HepG2 (cell line): ENCODE data around the gene PLAC9. TPM values are rescaled to one million over a fixed set of nuclear protein-coding genes. Genes with fewer than 3 reads are reported as not detected.

Experiments used
- ATAC-seq: fragments of 200-7000 bp; cut with Tn5 transposase; 3 replicates; pipeline ENCODE4 v1.9.1; 2020; ENCODE audit warnings: mild to moderate bottlenecking, moderate library complexity
- BruUV-seq: library from RNA; stranded (reverse); fragments of 400-500 nt; replicated peaks from 2 replicates; lab custom pipeline; 2021; lab: Mats Ljungman, UMichigan
- CTCF ChIA-PET: fragments of 300-600 bp; formaldehyde crosslinking; extraction: SDS; loops from one replicate; lab custom pipeline; 2021; ENCODE audit warnings: low total read pairs, inconsistent platforms, low intra/inter-chr PET ratio; lab: Yijun Ruan, JAX
- POLR2A ChIA-PET: fragments of 350-600 bp; sonication (Branson Sonifier 250); formaldehyde crosslinking; loops from one replicate; lab custom pipeline; 2020; ENCODE audit warnings: antibody characterized with exemption, inconsistent platforms; lab: Yijun Ruan, JAX
- DNase-seq: peaks from one replicate; pipeline ENCODE4 v3.0.0-alpha.2; 2015; ENCODE audit warnings: low spot score
- FAIRE-seq: peaks from 3 replicates; lab custom pipeline; 2011; peaks lifted over from hg19 to GRCh38; lab: Jason Lieb, UNC
- H2AFZ ChIP-seq: one replicate; pipeline ENCODE4 v1.6.1; 2011; ENCODE audit warnings: low read length, inconsistent platforms
- H3K27ac ChIP-seq: fragments of 300-600 bp; 3 replicates; pipeline ENCODE4 v1.8.0; 2011; ENCODE audit warnings: mixed run types, mild to moderate bottlenecking, mixed read lengths, low read length, inconsistent platforms; ENCODE audit not compliant: insufficient read depth; ENCODE audit errors: extremely low read length
- H3K27me3 ChIP-seq, 2 experiments: fragments of 200-600 bp in 1 of 2; 2 replicates in 1 of 2; 3 replicates in 1 of 2; pipeline versions ENCODE4 v1.6.0 to v1.8.0; 2011; ENCODE audit warnings: low read length in 2 of 2, mild to moderate bottlenecking in 2 of 2, moderate library complexity in 2 of 2, inconsistent platforms in 1 of 2; ENCODE audit not compliant: insufficient read depth in 2 of 2, control insufficient read depth in 1 of 2
- H3K36me3 ChIP-seq, 2 experiments: fragments of 200-600 bp in 1 of 2; replicated peaks in 1 of 2; 2 replicates in 1 of 2; 3 replicates in 1 of 2; pipeline versions ENCODE4 v1.5.1 to v1.8.0; 2011; ENCODE audit warnings: low read length in 2 of 2, inconsistent platforms in 1 of 2; ENCODE audit not compliant: insufficient read depth in 2 of 2, control insufficient read depth in 1 of 2
- H3K4me1 ChIP-seq: 2 replicates; pipeline ENCODE4 v1.5.1; 2012; ENCODE audit warnings: low read length, inconsistent platforms; ENCODE audit not compliant: insufficient read depth
- H3K4me2 ChIP-seq: 2 replicates; pipeline ENCODE4 v1.6.0; 2011; ENCODE audit warnings: low read depth, low read length, inconsistent platforms
- H3K4me3 ChIP-seq, 3 experiments: fragments of 200-600 bp in 1 of 3; sonication (generic), shearing (Covaris generic) in 1 of 3; replicated peaks in 1 of 3; 2 replicates each; pipeline ENCODE4 v1.5.1; 2011 to 2016; ENCODE audit warnings: low read length in 3 of 3, inconsistent platforms in 2 of 3, low read depth in 2 of 3, mild to moderate bottlenecking in 2 of 3, control low read depth in 1 of 3, mixed read lengths in 1 of 3; ENCODE audit not compliant: insufficient read depth in 1 of 3
- H3K79me2 ChIP-seq: one replicate; pipeline ENCODE4 v1.6.1; 2011; ENCODE audit warnings: low read length, inconsistent platforms; ENCODE audit not compliant: insufficient read depth
- H3K9ac ChIP-seq: 2 replicates; pipeline ENCODE4 v1.6.0; 2011; ENCODE audit warnings: mild to moderate bottlenecking, low read depth, low read length, inconsistent platforms; ENCODE audit not compliant: insufficient read depth
- H3K9me3 ChIP-seq: 2 replicates; pipeline ENCODE4 v1.5.1; 2012; ENCODE audit warnings: mild to moderate bottlenecking, low read length
- H4K20me1 ChIP-seq: 2 replicates; pipeline ENCODE4 v1.6.0; 2011; ENCODE audit warnings: inconsistent platforms, mild to moderate bottlenecking, low read length, moderate library complexity; ENCODE audit not compliant: insufficient read depth
- ATF2 ChIP-seq: sonication (generic); formaldehyde crosslinking; IDR thresholded peaks from 2 replicates; pipeline ENCODE4 v1.4.0; 2020; ENCODE audit warnings: missing genetic modification reagents
- ATF4 ChIP-seq, 2 experiments: fragments of 450-650 bp in 1 of 2; sonication (generic) in 1 of 2; formaldehyde crosslinking; IDR thresholded peaks; 2 replicates each; pipeline versions ENCODE4 v1.5.0 to v1.8.0; 2020 to 2022; ENCODE audit warnings: mild to moderate bottlenecking in 1 of 2, missing genetic modification reagents in 1 of 2
- CBFB ChIP-seq: sonication (generic); formaldehyde crosslinking; IDR thresholded peaks from 2 replicates; pipeline ENCODE4 v1.4.0; 2020; ENCODE audit warnings: missing genetic modification reagents
- CREM ChIP-seq, 2 experiments: sonication (generic) in 1 of 2; formaldehyde crosslinking in 1 of 2; IDR thresholded peaks; 2 replicates each; pipeline versions ENCODE4 v1.4.0 to v1.6.1; 2016 to 2020; ENCODE audit warnings: antibody characterized with exemption in 1 of 2, mild to moderate bottlenecking in 1 of 2, missing genetic modification reagents in 1 of 2
- DMAP1 ChIP-seq: IDR thresholded peaks from 2 replicates; pipeline ENCODE4 v1.6.1; 2016
- DPF2 ChIP-seq: sonication (generic); formaldehyde crosslinking; IDR thresholded peaks from 2 replicates; pipeline ENCODE4 v1.4.0; 2020; ENCODE audit warnings: mild to moderate bottlenecking, low read depth, missing genetic modification reagents, borderline replicate concordance
- GFI1 ChIP-seq: sonication (generic); formaldehyde crosslinking; IDR thresholded peaks from 2 replicates; pipeline ENCODE4 v1.5.0; 2020; ENCODE audit warnings: missing genetic modification reagents, mild to moderate bottlenecking, borderline replicate concordance
- HMG20B ChIP-seq: conservative IDR thresholded peaks from 2 replicates; pipeline ENCODE4 v1.6.1; 2016; ENCODE audit warnings: missing genetic modification reagents, missing compliant biosample characterization
- KLF16 ChIP-seq, 2 experiments: sonication (generic) in 1 of 2; formaldehyde crosslinking in 1 of 2; IDR thresholded peaks; 2 replicates each; pipeline versions ENCODE4 v1.6.1 to v1.8.0; 2016 to 2023; ENCODE audit warnings: missing genetic modification reagents in 2 of 2, missing compliant biosample characterization in 1 of 2
- MIER3 ChIP-seq: IDR thresholded peaks from 2 replicates; pipeline ENCODE4 v1.6.1; 2016; ENCODE audit warnings: missing compliant biosample characterization, borderline replicate concordance
- MXI1 ChIP-seq: IDR thresholded peaks from 3 replicates; pipeline ENCODE4 v1.6.1; 2012; ENCODE audit warnings: low read depth, low read length, inconsistent platforms, borderline replicate concordance
- MYC ChIP-seq: sonication (generic); formaldehyde crosslinking; IDR thresholded peaks from 2 replicates; pipeline ENCODE4 v1.9.0; 2021; ENCODE audit warnings: missing genetic modification reagents, borderline replicate concordance
- SAFB2 ChIP-seq: sonication (generic); formaldehyde crosslinking; IDR thresholded peaks from 2 replicates; pipeline ENCODE4 v1.5.1; 2020; ENCODE audit warnings: missing genetic modification reagents, low read depth, mild to moderate bottlenecking, borderline replicate concordance
- SMARCE1 ChIP-seq: fragments of 450-650 bp; IDR thresholded peaks from 2 replicates; pipeline ENCODE4 v1.6.1; 2017; ENCODE audit warnings: borderline replicate concordance
- STAT5B ChIP-seq: sonication (generic); formaldehyde crosslinking; IDR thresholded peaks from 2 replicates; pipeline ENCODE4 v1.4.0; 2020; ENCODE audit warnings: missing genetic modification reagents
- ZNF10 ChIP-seq: sonication (generic); formaldehyde crosslinking; IDR thresholded peaks from 2 replicates; pipeline ENCODE4 v1.4.0; 2020; ENCODE audit warnings: mild to moderate bottlenecking, low read depth, missing genetic modification reagents, borderline replicate concordance
- ZNF143 ChIP-seq: sonication (generic); formaldehyde crosslinking; IDR thresholded peaks from 2 replicates; pipeline ENCODE4 v1.4.0; 2020; ENCODE audit warnings: missing genetic modification reagents
- ZSCAN30 ChIP-seq: sonication (generic); formaldehyde crosslinking; IDR thresholded peaks from 2 replicates; pipeline ENCODE4 v1.5.0; 2020; ENCODE audit warnings: mild to moderate bottlenecking, missing genetic modification reagents
- WGBS: methylation state at CpG from one replicate; pipeline ENCODE4 v1.1.6; 2017; ENCODE audit warnings: low lambda C conversion rate; 5-methylcytosine and 5-hydroxymethylcytosine counted together
- in situ Hi-C: cut with HindIII; loops from 2 replicates; pipeline ENCODE4 v1.10.0; 2017; ENCODE audit warnings: low pct_unique_long_range_greater_than_20kb; ENCODE audit not compliant: extremely low pct_ligation_motif_present
- intact Hi-C: fragments of 100-400 bp; cut with micrococcal nuclease; formaldehyde crosslinking; loops from one replicate; pipeline ENCODE4 v1.10.0; 2022; ENCODE audit not compliant: unreplicated experiment
- polyA plus RNA-seq, 8 experiments: library from polyadenylated mRNA; depleted of rRNA in 3 of 8; stranded (reverse) in 7 of 8; unstranded in 1 of 8; fragments of >200 nt; fragmentation: Illumina TruSeq in 4 of 8; extraction: Trizol in 4 of 8; gene quantifications; 2 replicates each; pipeline versions ENCODE4 v1.2.1 to v1.2.3, GENCODE V29; 2011 to 2016; ENCODE audit warnings: low read depth in 4 of 8, missing spikeins in 1 of 8, mixed read lengths in 1 of 8; ENCODE audit not compliant: insufficient read depth in 1 of 8
- total RNA-seq, 5 experiments: library from RNA; depleted of rRNA; stranded (reverse); fragments of >200 nt; fragmentation: Illumina TruSeq; extraction: Trizol; gene quantifications; 2 replicates each; pipeline ENCODE4 v1.2.3, GENCODE V29; 2016; ENCODE audit warnings: low read depth in 1 of 5

The PLAC9 gene
- total and polyA plus RNA-seq, 2 of the 13 experiments (the other 11 are each of a cell fraction or from before 2014, with no cell fraction given) = not detected

- WGBS = 84% methylated on average over 4 of the region's 4 CpGs
- DNase-seq = no peak
- Histone ChIP-seq H3K27me3 (no peaks in the 10 kb centered on the region), H3K4me1 (no peaks in the 10 kb centered on the region), H3K27ac (no peak overlapping the region), H3K4me3 (no peak overlapping the region), H4K20me1 (no peaks in the 10 kb centered on the region), H2AFZ (no peak overlapping the region), H3K36me3 (peaks cover 6 to 13% of the 10 kb centered on the region in 2 experiments; a peak in 3 of 5 replicates), H3K4me2 (no peak overlapping the region), H3K9me3 (no peaks in the 10 kb centered on the region), H3K9ac (no peak overlapping the region), H3K79me2 (no peaks in the 10 kb centered on the region)
- TF ChIP-seq DPF2 (CRISPR knock-in tag) (no peak), ZNF10 (CRISPR knock-in tag) (no peak), CBFB (no peak), MYC (no peak), MXI1 (no peak), SMARCE1 (no peak), ZNF143 (CRISPR knock-in tag) (no peak)
- no peak for ATAC-seq
- no peak for FAIRE-seq
- BruUV-seq = no TSS peak
- intact Hi-C loops (no loop called here), in situ Hi-C loops (no loop called here)
- POLR2A ChIA-PET = no interaction called here
- CTCF ChIA-PET = no interaction called here
These were observed 37.5 kb downstream of the PLAC9 start for GRCh38 chr10:80170026-80170425.

- no peaks in the 10 kb centered on the region for H3K4me1 ChIP-seq
- DNase-seq (no peak), FAIRE-seq (no peak), ATAC-seq (no peak)
- no TSS peak for BruUV-seq
- peaks cover 6 to 11% of the 10 kb centered on the region in 2 experiments; a peak in 3 of 5 replicates for H3K36me3 ChIP-seq
- 86% methylated on average over 4 of the region's 10 CpGs for WGBS
- no peaks in the 10 kb centered on the region for H3K79me2 ChIP-seq
- no peaks in the 10 kb centered on the region for H3K27me3 ChIP-seq
- H2AFZ ChIP-seq = no peak overlapping the region
- no peaks in the 10 kb centered on the region for H4K20me1 ChIP-seq
- no peak overlapping the region for H3K4me3 ChIP-seq
- ChIA-PET CTCF (no interaction called here), POLR2A (no interaction called here)
- in situ Hi-C loops (no loop called here), intact Hi-C loops (no loop called here)
- no peak overlapping the region for H3K9ac ChIP-seq
- H3K9me3 ChIP-seq = no peaks in the 10 kb centered on the region
- no peak overlapping the region for H3K4me2 ChIP-seq
- H3K27ac ChIP-seq = no peak overlapping the region
- TF ChIP-seq SAFB2 (CRISPR knock-in tag) = no peak
- TF ChIP-seq KLF16 (CRISPR knock-in tag; IDR thresholded peaks at IDR 0.05) = no peak
- TF ChIP-seq ATF2 (CRISPR knock-in tag) = no peak
- TF ChIP-seq STAT5B (CRISPR knock-in tag) = no peak
- TF ChIP-seq ATF4 (CRISPR knock-in tag; IDR thresholded peaks at IDR 0.05) = no peak
- TF ChIP-seq HMG20B (CRISPR knock-in tag) = no peak
- TF ChIP-seq MIER3 (CRISPR knock-in tag) = no peak
- TF ChIP-seq GFI1 (CRISPR knock-in tag) = no peak
- TF ChIP-seq ZSCAN30 = no peak
- no peak for TF ChIP-seq CREM (IDR thresholded peaks at IDR 0.05)
- TF ChIP-seq CREM (CRISPR knock-in tag; IDR thresholded peaks at IDR 0.05) = no peak
- TF ChIP-seq DMAP1 (CRISPR knock-in tag) = no peak
These were observed 38.1 kb downstream of the PLAC9 start for GRCh38 chr10:80170641-80171040.
